Measurements from ENCODE around the gene NEURL1B.
A peak's percentile ranks its signal among the peaks of the same experiment; 100 is the strongest.
"Not testable (repeated sequence)": the region's sequence is repeated elsewhere in the genome, so short reads cannot be mapped to it uniquely, and the experiment has no call there.

The NEURL1B gene, protein sequence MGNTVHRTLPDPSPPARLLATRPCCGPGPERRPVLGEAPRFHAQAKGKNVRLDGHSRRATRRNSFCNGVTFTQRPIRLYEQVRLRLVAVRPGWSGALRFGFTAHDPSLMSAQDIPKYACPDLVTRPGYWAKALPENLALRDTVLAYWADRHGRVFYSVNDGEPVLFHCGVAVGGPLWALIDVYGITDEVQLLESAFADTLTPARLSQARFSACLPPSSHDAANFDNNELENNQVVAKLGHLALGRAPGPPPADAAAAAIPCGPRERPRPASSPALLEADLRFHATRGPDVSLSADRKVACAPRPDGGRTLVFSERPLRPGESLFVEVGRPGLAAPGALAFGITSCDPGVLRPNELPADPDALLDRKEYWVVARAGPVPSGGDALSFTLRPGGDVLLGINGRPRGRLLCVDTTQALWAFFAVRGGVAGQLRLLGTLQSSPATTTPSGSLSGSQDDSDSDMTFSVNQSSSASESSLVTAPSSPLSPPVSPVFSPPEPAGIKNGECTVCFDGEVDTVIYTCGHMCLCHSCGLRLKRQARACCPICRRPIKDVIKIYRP

DNA sequence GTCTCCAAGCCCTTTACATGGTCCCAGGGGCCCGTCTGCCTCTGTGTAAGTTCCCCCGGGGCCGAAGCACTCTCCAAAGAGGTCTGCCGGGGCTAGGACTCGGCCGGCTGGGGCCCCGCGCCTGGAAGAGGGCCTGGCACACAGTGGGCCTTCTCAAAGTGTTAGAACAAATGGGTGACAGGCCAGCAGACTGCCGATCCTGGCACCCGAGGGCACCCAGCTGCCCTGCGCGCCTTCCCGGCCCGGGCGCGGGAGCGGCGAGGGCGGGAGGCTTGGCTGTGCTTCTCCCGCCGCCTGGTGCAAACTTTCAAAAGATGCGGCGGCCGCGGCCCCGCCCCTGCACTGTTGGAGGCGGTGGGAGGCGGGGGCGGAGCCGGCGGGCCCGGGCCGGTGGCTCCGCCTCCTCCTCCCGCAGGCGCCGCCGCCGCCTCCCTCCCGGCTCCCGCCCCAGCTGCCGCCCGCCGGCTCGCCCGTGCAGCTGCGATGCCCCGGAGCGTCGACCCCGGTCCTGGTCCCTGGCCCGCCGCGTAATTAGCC, at the start of gene NEURL1B:
NEURL1B (plus strand) TSS at position 442 of the 537 bp plus-strand sequence. CDS start 144 bp downstream, outside the sequence.
- DNase-seq (ENCODE audit: low read depth, low spot score) = peak; percentile 85

DNA sequence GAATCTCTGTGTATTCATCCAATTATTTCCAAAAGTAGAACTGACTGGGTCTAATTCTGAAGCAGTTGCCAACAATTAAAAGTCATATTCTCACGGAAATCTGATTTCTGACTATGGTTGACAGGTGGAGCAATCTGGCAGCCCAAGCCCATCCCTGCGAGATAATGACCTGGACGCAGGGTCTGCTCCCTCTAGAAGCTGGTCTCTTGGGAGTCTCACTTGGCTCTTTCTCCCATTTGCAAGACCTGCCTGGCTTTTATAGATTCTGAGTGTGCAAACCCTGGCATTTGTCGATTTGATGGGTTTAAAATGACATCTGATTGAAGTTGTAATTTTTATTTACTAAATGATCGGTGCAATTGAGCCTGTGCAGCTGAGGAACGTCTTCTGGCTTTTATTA, 49.4 kb upstream of the NEURL1B start:
- DNase-seq (ENCODE audit: low read depth, low spot score) = no peak

DNA sequence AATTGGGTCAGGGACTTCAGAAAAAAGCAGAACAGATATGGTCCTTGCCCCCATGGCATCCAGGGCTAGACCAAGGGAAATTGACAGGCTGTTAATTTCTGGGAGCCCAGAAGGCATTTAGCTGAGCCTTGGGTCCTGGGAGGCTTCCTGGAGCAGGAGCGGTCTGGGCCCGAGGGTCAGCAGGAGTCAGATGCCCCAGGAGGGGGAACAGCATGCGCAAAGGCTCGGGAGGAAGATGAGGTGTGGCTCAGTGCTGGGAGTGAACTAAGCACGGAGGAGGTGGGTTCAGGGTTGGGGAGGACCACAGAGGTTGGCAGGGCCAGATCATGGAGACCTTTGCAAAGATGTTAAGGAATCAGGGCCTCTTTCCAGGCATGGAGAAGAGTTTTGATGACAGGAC, 48.2 kb upstream of the NEURL1B start:
- no peak for DNase-seq (ENCODE audit: low read depth, low spot score)

DNA sequence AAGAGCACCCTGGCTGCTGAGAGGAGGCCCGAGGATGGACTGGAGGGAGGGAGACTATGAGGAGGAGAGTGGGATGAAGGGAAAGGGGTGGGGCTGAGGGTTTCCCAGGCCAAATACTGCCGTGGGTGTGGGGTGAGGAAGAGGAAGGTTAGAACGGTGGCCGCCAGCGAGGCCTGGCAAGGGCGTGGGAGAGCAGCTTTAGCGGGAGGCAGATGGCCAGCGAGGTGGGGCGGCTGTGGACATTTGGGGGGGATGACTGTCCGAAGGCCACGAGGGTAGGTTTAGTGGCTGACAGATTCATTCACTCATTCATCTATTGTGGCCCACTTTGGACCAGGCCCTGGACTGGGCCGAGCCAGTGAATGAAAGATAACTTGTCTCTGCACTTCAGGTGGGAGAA, 47.8 kb upstream of the NEURL1B start:
- no peak for DNase-seq (ENCODE audit: low read depth, low spot score)

DNA sequence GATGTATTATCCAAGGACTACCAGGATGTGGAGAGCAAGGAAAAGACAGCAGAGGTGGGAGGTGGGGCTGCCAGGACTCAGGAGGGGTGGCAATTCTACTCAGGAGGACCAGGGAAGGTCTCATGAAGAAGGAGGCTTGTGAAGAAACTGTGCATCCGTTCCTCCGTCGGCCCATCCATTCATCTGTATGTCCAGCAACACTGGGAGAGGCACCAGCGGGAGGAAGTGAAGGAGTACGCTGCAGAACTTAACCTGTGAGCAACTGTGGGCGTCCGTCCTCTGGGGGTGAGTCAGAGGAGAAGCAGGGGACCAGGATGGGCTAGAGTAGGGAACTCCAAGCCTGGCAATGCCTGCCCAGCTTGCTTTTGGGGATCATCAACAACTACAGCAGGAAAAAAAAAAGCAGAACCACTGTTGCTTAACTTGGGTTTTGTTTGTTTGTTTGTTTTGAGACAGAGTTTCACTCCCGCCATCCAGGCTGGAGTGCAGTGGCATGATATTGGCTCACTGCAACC, 47.3 kb upstream of the NEURL1B start:
- DNase-seq (ENCODE audit: low read depth, low spot score) = no peak

DNA sequence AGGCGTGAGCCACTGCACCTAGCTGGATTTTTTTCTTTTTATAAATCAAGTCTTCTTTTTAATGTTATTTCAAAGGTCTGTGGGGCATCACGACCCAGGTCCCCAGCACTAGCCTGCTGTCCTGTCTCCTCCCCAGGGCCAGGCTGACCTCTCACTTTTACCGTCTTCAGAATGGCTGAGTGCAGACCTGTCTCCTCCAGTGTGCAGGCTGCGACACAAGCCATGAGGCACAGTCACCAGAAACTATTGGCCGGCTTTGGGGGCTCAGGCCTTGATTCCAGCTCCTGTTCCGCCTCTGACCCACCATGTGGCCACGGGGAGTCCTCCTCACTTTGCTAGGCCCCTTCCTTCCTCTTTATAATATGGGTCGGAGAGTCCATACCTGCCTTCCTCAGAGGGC, 46.6 kb upstream of the NEURL1B start:
- DNase-seq (ENCODE audit: low read depth, low spot score) = no peak

DNA sequence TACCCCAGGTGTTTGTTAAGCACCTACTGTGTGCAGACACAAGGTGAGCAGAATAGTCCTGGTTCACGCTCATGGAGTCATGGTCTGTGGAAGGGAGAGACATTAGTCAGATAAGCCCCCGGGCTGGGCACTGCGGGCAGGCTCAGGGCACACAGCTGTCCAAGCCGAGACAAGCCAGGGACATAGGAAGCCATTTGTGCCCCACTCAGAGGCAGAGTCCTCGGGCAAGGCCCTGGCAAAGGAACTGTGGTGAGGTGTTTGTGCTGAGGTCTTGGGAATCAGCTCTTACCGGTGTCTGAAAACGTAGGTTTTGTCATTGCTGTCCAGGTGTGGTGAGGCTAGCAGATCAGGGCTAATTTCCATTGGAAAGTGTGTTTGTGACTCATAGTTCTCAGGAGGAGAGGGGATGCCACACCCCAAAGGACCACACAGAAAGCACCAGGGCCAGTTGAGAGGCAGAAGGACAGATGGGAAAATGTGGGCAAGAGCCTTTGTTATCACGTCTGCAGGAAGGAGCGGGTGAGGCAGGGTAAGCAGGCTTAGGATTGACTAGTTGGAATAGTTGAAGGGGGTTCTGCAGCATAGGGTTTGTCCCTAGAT, 46.1 kb upstream of the NEURL1B start:
- no peak for DNase-seq (ENCODE audit: low read depth, low spot score)

DNA sequence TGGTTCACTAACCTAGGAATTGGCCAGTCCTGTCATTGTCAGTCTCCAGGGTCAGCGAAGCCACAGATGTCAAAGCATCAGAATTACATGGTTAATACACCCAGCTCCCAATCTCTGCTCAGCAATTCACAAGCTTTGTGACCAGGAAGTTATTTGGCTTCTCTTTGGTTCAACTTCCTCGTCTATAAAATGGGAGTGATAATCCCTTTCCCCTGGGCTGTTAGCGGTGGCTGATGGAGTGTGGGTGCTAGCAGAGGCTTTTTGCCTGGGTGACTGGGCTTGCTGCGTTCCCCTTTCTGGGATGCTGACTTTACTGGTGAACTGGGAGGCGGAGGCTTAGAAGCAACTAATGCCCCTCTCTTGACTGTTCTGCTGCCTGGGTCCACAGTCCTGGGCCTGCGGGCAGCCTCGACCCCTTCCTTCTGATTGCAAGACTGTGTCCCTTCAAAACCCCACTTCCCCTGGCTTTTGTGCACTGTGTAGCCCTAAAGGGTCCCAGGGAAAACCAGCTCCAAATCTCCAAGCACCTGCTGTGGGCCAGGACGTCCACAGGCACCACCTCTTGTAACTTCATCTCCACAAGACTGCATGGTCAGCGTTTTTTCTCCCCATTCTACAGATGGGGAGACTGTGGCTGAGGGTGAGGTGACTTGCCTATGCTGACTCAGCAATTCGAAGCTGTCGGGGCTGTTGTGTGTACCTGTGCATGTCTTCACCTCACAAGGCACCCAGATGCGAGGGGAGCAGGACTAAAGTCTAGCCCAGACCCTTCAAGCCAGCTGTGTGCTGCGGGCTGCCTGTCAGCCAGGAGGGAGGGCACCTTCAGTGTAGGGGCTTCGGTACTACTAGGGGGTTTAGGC, 45.2 kb upstream of the NEURL1B start:
- no peak for DNase-seq (ENCODE audit: low read depth, low spot score)

DNA sequence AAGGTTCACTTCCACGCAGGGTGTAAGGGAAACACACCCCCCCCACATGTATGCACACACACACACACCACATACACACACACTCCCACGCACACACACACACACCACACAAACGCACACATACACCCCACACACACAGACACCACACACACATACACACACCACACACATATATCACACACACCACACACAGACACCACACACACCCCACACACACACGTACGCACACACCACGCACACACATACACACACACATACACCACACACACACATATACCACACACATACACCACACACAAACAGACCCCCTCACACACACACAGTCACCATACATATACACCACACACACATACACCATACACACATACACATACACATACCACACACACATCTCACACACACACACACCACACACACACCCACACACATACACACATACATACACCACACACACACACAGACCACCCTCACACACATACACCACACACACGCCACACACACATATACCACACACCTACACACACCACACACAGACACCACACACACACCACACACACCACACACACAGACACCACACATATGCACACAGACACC, 44.3 kb upstream of the NEURL1B start:
- no peak for DNase-seq (ENCODE audit: low read depth, low spot score)

DNA sequence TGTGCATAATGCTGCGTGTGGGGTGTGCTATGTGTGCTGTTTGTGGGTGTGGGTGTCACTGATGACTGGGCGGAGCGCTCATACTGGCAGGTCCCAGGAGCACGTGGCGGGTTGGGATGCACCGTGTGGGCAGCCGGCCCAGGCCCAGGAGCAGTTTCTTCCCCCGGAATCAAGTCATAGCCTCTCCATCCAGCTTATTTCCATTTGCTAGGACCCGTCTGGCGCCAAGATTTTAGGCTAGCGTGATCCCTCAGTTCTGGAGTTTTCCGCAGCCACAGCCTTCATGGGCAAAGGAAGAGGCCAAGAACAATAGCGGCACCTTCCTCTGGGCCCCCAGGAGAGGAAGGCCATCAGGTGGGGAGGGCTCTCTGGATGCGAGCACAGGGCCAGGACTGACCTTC, 43.3 kb upstream of the NEURL1B start:
- no peak for DNase-seq (ENCODE audit: low read depth, low spot score)

DNA sequence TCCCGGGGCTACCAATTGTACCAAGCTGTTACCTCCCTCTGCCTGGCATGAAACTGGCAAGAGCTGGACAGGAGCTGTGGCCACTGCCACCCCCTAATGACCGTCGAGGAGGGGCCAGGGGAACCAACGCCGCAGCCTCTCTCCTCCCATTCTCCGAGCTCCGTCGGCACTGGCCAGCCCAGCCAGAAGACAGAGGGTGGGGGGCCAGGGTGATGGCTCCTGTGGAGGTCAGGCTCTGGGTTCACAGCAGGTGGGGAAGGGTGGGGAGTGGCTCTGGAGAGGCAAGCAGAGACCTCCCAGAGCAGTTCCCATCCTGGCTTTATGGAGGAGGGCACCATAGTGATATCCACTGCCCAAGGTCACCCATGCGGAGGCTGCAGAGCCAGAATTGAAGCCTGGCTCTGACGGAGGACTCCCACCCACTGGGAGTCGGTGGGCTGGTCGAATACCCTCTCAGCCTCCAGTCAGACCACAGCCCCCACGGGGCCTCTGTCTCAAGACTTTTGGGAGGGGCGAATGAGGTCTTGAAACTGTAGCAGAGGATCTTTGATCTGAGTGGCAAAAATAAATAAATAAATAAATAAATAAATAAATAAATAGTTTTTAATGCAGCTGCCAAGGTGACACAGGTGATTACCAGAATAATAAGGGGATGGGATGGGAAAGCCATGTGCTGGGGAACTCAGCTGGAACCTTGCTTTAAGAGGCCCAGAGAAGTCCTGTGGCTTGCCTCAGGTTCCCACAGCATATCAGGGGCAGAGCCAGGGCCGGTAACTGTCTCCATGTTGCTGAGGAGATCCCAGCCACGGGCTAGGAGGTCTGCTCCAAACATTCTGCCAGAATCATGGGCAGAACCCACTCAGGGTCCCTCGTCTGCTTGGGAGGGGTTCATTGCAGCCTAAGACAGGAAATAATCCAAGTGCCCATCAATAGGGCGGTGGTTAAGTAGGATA, 42.5 kb upstream of the NEURL1B start:
- DNase-seq (ENCODE audit: low read depth, low spot score) = no peak

DNA sequence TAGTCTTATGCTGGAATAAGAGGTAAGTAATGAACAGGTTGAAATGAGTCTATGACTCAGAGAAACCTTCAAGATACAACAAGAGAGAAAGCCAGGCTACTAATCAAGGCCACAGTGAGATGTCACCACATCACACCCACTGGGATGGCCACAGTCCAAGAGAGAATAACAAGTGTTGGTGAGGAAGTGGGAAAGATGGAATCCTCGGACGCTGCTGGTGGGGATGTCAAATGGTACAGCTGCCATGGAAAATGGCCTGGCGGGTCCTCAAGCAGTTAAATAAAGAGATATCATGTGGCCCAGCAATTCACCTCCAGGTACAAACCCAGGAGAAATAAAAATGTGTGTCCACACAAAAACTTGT, 41.9 kb upstream of the NEURL1B start:
- no peak for DNase-seq (ENCODE audit: low read depth, low spot score)

DNA sequence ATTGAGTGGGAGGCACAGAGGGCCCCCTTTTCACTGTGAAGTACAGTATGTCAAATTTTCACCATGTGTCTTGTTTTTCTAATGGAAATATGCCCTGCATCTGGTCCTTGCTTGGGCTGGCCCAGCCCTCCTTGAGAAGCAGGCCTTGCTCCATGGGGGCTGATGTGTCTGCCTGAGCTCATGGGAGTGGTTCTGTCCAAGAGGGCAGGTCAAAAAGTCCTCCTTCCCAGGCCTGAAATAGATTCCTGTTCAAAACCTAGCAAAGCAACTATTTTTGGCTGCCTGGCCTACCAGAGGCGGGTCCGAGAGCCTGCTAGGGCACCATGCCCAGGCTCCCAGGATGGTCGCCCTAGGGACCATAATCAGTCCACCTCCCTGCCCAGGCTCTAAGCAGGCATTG, 40.5 kb upstream of the NEURL1B start:
- DNase-seq (ENCODE audit: low read depth, low spot score) = no peak

DNA sequence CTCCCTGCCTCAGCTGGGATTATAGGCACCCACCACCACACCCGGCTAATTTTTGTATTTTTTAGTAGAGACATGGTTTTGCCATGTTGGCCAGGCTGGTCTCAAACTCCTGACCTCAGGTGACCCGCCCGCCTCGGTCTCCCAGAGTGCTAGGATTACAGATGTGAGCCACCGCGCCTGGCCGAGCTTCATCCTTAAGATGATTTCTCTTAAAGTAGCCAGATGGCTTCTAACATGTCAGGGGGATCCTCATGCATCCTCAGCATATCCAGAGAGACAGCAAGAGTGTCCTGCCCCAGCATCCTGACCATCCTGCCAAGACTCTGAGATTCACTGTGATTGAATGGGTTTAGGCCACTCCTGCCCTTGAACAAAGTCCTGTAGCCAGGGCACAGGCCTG, 39.5 kb upstream of the NEURL1B start:
- DNase-seq (ENCODE audit: low read depth, low spot score) = not testable (repeated sequence)

DNA sequence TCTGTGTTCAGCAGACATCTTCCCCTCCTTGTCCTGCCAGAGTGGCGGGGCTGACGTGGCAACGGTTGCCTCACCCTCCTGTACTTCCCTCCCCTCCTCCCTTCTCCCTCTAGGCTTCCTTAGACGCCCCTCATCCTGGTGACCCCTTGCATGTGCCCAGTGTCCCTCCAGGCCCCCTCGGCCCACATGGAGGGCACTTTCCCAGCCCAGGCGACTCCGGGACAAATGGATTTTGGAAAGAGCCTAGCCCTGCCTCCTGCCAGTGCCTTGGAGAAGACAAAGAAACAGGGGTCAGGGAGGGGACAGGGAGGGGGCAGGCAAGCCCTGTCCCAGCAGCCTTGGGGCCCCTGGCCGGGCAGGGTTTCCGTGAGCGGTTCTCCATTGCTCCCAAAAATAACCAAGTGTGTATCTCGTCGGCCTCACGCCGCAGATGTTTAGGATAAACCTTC, 38.3 kb upstream of the NEURL1B start:
- no peak for DNase-seq (ENCODE audit: low read depth, low spot score)

DNA sequence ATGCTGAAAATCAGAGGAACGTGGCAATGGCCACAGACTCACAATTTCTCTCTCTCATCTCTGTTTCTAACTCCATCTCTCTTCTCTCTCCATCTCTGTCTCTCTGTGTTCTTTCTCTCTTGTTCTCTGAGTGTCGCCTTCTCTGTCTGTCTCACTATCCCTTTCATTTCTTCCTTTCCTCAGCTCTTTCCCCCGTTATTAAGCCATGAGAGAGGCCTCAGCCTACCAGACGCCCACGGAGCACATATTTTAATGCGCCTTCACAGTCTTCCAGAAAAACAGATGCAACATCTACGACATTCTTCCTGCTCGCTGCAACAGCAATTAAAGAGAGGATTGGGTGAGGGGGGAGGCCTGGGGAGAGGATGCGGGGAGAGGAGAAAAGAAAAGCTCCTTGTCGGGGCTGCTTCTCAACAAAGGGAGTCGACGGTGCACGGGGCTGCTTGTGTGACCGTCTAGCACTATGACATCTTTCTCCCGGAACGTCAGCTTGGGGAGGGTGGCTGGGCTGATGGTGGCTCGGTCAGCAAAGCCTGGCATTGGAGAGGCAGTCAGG, 37.7 kb upstream of the NEURL1B start:
- peak; percentile 23 for DNase-seq (ENCODE audit: low read depth, low spot score)

DNA sequence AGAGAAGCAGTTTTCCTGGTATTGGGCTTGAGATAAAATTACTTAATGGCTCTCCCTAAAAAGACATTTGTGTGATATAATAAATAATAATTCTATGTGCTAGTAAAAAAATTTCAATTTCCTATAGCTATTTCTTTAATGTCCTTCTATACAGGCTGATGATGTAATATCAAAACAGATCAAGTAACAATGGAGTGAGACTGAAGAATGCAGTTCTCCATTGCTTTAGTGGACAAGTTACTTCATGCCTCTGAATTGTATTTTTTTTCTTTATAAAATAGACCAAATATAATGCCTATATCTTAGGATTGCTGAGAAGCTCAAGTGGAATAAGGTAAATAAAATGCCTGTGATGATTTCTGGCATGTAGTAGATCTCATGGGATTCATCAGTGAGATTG, 35.6 kb upstream of the NEURL1B start:
- no peak for DNase-seq (ENCODE audit: low read depth, low spot score)

DNA sequence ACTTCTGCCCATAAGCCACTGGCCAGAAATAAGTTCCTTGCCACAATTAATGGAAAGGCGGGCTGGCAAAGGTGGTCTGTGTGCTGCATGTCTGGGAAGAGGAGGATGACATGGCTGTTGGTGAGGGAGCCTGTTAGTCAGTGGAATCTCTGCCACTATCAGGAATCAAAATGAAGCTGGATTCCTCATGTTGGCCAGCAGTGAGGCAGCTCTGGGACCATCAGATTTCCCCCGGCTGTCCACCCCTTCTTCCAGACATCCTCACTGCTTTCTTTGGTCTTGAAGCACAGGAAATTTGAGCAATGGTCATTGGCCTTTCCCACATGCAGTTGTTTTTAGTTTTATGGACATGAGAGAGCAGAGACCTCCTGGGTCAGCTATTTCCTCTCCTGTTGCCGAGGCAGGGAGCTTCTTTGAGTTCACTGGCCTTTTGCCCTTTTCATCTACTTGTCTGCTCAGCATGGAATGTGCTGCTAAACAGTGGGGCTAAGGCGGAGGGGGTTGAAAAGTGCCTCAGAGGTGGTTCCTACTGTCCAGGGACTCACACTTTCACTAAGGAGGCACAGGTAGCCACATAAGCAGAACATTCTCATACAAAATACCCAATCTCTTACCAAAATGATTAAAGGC, 34.8 kb upstream of the NEURL1B start:
- DNase-seq (ENCODE audit: low read depth, low spot score) = no peak

DNA sequence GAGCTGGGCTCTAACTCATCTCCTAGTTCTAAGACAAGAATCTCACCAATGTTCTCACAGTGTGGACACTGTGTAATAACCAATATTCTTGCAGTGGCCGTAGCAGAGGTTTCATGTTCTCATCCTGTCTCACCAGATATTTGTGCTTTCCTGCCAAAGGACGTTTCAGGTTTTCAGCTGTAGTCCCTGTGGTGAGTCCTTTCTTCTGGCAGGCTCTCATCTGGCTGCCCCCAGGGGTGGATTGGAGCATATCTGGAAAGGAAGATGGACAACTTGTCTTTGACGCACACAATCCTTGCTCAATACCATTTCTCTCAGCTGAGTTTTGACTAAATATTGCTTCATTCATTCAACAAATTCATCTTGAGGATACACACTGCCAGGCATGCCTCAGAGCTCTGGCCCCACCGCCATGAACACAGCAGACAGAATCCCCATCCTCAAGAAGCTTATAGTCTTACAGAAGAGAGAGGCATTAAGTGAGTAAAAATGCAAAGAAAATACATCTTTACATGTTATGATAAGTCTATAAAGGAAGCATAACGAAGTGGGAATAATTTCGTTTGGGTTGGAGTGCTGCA, 33.8 kb upstream of the NEURL1B start:
- DNase-seq (ENCODE audit: low read depth, low spot score) = no peak

Data from astrocyte of the hippocampus (primary cell).